SW 1271 (cell line): Measurements from ENCODE around the gene PPAT.
"Not testable (repeated sequence)": the region's sequence is repeated elsewhere in the genome, so short reads cannot be mapped to it uniquely, and the experiment has no call there.

Source experiments
- DNase-seq, 2 experiments: peaks; one replicate each; lab custom pipeline; 2025; lab: John Stamatoyannopoulos, UW

PPAT gene

DNA sequence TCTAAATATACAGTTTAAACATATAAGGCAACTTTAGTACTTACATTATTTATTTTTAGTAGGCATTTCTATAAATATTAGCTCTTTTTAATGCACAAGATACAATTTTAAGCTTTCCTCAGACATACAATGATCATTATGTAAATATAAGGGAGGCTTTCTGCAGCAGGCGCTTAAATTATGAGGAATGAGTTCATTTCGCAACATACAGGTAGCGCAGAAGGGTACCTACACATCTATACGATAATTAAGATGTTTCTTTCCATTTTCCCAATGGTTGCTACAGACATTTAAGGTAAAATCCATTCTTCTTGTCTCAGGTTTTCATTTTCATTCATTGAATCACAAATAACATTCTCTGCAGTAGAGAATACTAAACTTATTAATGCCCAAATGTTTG lies 49.3 kb downstream of the PPAT start:
- DNase-seq, result no peak

GRCh38 chr4:56375458-56375857 lies 60.0 kb downstream of the PPAT start:
- DNase-seq, result no peak

GRCh38 chr4:56374956-56375355 lies 60.5 kb downstream of the PPAT start:
- DNase-seq, result no peak

GRCh38 chr4:56372774-56373173 lies 62.6 kb downstream of the PPAT start:
- no peak for DNase-seq

GRCh38 chr4:56371426-56372220 lies 63.8 kb downstream of the PPAT start:
- DNase-seq, result no peak

DNA sequence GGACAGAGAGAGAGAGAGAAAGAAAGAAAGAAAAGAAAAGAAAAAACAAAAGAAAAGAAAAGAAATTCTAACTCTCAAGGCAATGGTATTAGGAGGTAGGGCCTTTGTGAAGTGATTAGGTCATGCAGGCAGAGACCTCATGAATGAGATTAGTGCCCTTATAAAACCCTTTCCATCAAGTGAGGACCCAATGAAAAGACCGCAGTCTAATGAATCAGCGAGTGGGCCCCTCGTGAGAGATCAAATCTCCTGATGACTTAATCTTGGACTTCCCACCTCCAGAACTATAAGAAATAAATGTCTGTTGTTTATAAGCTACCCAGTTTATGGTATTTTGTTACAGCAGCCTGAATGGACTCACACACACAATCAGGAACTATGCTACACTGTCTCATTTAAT lies 65.0 kb downstream of the PPAT start:
- no peak for DNase-seq

DNA sequence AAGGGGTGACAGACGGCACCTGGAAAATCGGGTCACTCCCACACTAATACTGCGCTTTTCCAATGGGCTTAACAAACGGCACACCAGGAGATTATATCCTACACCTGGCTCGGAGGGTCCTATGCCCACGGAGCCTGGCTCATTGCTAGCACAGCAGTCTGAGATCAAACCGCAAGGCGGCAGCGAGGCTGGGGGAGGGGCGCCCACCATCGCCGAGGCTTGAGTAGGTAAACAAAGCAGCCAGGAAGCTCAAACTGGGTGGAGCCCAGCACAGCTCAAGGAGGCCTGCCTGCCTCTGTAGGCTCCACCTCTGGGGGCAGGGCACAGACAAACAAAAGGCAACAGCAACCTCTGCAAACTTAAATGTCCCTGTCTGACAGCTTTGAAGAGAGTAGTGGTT lies 72.4 kb downstream of the PPAT start:
- not testable (repeated sequence) for DNase-seq

DNA sequence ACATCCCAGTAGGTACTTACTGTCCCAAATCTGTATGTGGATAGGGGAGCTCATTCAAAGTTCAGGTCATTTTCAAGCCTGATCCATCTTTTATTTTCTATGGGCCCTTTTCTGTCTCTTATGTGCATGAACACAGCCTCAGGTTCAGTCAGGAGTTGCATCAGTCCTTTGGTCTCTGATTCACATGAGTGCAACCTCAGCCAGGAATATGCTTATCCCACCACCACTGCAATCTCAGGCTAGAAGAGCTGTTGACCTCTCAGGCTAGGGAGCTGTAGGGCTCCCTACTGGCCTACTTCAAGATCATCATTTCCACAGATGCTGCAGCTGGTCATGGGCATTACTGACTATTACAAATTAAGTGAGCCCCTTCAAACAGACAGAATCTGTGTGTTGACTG lies 75.3 kb downstream of the PPAT start:
- no peak for DNase-seq

- no peak for DNase-seq
These were observed 78.8 kb downstream of the PPAT start for GRCh38 chr4:56356650-56357049.

DNA sequence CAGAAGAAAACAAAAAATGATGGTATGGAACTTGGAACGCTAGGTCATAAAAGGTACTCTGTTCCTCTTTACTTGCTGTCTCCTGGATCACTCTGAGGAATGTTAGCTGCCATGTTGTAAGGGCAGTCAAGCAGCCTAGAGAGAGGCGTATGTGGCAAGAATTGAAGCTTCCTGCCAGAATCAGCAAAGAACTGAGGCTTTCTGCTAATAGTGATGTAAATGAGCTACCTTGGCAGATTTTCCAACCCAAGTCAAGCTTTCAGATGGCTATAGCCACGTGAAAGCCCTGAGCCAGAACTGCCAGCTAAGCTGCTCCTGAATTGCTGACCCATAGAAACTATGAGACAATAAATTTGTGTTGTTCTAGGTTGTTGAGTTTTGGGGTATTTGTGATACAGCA lies 86.8 kb downstream of the PPAT start:
- no peak for DNase-seq

- DNase-seq, result no peak
These were observed 90.0 kb downstream of the PPAT start for GRCh38 chr4:56345458-56345857.
